NCI-H2196 (cell line): ENCODE data around the gene ARL11.
"Not testable (repeated sequence)": the region's sequence is repeated elsewhere in the genome, so short reads cannot be mapped to it uniquely, and the experiment has no call there.

ENCODE experiments used
- DNase-seq: peaks from one replicate; lab custom pipeline; 2025; ENCODE audit not compliant: unreplicated experiment; lab: John Stamatoyannopoulos, UW

The ARL11 gene

DNA sequence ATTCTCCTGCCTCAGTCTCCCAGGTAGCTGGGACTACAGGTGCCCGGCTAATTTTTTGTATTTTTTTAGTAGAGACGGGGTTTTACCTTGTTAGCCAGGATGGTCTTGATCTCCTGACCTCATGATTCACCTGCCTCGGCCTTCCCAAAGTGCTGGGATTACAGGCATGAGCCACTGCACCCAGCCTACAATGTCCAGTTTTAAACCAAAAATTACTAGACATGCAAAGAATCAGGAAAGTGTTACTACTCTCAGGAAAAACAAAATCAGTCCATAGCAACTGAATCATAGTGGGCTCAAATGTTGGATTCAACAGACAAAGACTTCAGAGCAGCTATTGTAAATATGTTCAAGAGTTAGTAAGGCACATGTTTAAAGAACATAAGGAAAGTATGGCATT is 16.3 kb upstream of the ARL11 start:
- not testable (repeated sequence) for DNase-seq

DNA sequence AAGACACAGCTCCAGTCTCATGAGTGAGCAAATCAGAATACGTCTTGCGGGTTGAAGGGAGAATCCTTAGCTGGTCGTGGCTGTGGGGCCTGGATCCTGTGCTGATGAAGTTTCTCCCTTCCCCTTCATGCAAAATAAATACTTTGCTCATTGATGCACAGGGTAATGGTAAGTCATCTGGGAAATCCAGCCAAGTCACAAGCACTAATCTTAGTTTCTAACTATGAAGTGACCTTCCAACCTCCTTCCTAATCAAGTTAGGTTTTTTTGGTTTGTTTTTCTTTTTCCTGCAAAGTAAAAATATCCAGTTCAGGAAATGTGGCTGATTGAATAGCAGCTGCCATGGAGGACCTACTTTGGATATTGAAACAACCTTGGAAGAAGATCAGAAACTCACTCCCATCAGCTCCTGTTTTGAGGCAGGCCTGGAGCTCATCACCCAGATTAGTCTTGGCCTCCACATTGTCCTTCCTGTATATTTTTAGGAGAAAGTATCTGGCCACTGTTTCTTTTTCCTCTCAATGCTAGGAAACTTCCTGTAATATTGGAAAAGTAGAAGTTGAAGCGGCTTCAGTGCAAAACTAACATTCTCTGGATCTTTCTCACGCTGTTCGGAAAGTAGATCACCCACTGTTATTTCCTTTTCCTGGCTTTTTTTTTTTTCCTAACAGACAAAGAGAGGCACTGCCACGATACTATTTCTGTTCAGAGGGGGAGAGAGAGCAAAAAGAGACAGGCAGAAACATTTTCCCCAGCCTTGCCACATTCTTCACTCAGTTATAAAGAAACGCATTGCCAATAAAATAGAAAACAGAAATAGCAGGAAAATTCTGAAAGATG is 12.3 kb upstream of the ARL11 start:
- no peak for DNase-seq

- DNase-seq: no peak
Measured at GRCh38 chr13:49616676-49617065, 11.6 kb upstream of the ARL11 start.

- no peak for DNase-seq
Measured at GRCh38 chr13:49620170-49620621, 8.1 kb upstream of the ARL11 start.

DNA sequence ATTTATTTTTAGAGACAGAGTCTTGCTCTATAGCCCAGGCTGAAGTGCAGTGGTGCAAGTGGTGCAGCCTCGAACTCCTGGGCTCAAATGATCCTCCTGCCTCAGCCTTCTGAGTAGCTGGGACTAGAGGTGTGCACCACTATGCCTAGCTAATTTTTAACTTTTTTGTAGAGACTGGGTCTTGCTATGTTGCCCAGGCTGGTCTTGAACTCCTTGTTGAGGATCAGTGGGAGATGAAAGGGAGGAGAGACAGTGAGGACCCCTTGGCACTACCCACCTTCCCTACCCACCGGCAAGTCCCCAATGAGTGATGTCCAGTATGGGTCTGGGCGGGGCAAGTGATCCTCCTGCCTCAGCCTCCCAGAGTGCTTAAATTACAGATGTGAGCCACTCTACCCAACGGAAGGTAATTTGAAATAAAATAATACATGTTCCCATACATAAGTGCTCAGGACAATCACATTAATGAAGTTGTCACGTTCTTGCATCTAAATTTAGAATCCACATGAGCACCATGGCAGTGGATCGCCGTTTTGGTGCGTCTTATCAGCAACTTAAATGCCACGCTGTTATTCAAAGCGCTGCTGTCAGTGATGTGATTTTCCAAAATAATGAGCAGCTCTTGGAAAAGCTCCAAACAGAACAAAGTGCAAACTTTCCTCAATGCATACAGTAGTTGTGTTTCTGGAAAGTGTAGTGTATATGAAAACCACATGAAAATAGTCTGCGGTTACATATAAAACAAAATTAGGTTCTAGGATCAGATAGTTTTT is 5.9 kb upstream of the ARL11 start:
- no peak for DNase-seq

GRCh38 chr13:49624229-49624628 is 4.1 kb upstream of the ARL11 start:
- DNase-seq: no peak

DNA sequence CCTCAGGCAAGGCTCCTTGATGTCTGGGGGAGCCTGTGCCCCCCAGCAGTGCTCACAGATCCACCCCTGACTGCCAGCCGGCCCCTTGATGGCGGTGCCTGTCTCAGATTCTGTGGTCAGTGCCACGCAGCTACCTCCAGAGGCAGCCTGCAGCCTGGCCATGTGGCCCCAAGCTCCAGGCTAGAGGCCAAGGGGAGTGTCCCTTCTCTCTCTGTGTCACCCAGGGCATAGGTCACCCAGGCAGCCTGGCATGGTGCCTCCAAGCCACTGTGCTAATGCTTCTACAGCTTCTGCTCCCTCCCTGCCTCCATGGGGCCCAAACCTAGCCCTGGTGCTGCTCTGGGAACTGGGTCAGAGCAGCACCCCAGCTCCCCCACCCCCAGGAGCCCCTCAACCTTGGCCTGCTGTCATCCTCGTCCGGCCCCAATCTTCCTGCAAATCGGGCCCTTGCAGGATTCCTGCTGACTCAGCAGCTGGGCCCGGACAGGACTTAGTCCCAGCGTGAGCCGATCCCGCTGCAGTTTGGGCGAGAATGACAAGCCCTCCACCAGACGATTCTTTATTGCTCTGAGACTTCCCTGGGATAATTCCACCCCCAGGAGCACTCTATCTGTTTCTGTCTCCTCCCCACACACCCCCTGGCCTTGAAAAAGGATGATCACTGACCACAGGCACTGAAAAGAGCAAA is 2.8 kb upstream of the ARL11 start:
- peak; percentile 1 for DNase-seq

DNA sequence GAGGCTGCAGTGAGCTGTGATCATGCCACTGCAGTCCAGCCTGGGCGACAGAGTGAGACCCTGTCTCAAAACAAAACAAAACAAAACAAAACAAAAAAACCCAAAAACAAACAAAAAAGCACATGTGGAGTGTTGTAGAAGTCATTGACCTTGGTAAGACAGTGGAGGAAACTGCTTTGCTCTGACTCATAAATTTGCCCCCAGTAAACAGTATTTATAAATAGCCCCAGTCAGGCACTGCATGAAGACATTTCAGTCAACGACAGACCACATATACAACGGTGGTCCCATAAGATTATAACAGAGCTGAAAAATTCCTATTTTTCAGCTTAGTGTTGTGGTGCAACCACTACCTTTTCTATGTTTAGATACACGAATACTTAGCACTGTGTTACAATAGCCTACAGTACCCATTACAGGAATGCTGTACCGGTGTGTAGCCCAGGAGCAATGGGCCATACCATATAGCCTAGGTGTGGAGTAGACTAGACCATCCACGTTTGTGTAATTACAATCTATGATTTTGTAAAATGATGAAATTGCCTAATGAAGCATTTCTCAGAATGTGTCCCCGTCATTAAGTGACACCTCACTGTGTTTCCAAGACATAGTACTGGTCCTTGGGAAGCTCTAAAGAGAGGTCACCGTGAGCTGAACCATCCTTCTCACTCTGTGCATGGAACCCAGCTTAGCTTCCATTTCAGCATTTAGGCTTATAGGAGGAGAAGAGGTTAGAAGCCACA is 1.1 kb downstream of the ARL11 start:
- no peak for DNase-seq

DNA sequence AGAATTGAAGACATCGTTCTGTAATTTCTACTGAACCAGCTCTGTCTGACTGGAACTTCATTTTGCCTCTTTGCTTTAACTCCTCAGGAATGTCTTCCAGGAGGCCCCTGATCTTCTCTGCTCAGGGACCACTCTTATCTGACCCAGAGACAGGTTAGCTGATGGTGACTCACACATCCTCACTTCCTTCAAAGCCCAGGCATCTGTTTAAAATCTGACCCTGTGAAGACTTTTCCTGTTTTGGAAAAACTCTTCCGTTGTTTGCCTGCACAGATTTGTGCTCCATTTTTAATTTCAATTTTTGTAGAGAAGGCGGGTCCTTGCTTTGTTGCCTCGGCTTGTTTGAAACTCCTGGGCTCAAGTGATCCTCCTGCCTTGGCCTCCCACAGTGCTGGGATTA is 1.6 kb downstream of the ARL11 start:
- DNase-seq: no peak

DNA sequence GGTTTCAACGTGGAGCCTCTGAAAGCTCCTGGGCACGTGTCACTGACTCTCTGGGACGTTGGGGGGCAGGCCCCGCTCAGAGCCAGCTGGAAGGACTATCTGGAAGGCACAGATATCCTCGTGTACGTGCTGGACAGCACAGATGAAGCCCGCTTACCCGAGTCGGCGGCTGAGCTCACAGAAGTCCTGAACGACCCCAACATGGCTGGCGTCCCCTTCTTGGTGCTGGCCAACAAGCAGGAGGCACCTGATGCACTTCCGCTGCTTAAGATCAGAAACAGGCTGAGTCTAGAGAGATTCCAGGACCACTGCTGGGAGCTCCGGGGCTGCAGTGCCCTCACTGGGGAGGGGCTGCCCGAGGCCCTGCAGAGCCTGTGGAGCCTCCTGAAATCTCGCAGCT is 2.3 kb downstream of the ARL11 start:
- no peak for DNase-seq

DNA sequence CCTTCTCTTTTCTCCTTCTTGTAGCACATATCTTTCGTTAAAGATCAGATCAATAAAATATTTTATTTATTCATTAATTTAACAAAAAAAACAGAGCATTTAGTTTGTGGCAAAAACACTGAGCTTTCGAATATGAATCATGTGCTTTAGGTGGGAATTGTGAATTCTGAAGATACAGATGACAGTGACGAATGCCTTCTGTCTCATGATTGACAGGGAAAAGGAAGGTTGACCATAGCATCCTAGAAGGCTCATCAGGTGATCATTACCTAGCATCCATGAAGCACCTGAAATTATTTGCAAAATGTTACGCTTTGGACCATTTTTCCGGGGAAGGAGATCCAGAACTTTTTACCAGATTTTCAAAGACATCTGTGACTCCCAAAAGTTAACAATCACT is 3.8 kb downstream of the ARL11 start:
- DNase-seq: no peak

- no peak for DNase-seq
Measured at GRCh38 chr13:49633710-49634109, 5.4 kb downstream of the ARL11 start.

DNA sequence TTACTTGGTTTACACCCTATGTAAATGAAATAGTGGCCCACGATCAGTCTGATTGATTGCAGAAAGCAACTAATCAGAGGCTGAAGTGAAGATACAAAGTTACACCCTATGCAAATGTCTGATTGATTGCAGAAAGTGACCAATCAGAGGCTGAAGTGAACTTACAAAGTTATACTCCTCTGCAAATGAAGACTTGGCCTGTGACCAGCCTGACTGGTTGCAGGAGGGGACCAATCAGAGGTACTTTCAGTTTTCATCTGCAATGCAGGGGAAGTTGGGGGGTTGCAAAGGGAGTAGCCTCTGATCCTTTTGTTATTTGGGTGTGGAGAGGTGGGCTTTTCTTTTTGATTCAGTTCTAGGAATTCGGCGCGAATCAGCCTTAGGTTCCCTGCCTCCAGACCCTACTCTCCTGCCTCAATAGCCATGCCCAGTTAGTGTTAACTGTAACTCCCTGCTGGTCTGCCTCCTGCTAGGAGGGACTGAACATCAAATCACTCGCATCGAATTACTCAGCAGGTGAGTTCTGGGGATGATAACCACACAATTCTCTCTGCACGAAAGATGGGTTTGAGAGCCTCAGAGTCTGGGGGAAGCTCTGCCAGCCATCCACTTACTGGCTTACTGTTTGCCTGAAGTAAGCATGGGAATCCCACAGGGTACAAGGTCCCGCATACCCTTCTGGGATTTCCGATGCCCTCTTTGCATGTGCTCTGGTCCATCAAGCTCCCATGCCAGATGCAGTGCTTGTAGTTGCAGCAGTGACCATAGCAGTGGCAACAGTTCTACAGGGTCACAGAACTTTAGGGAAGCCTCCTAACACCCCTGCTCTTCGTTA is 7.5 kb downstream of the ARL11 start:
- DNase-seq: no peak

DNA sequence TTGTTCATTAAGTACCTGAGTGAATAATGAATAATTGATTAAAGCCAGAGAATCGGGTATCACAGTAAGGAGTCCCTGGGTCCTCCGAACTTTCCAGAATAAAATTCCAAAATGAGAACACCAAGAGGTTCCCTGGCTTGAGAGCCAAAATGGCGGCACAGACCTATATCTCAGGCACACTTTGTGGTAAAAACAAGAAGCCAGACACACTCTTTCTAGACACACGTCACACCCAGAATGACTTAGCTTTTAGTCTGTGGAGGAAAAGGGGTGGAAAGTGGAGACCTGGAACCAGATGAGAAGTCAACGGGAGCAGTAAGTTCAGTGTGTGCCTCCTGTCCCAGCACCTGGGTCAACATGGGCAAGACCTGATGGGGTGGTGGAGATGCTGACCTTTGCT is 8.4 kb downstream of the ARL11 start:
- no peak for DNase-seq

GRCh38 chr13:49638030-49638743 is 9.9 kb downstream of the ARL11 start:
- DNase-seq: no peak

- DNase-seq: no peak
Measured at GRCh38 chr13:49638744-49639072, 10.4 kb downstream of the ARL11 start.

- DNase-seq: no peak
Measured at GRCh38 chr13:49641801-49642291, 13.5 kb downstream of the ARL11 start.

- DNase-seq: no peak
Measured at GRCh38 chr13:49643035-49643646, 14.8 kb downstream of the ARL11 start.

- DNase-seq: no peak
Measured at GRCh38 chr13:49645451-49645850, 17.1 kb downstream of the ARL11 start.
